Muscle of back (tissue), 11 donors: ENCODE data around the gene SPEM2. TPM values are rescaled to one million over a fixed set of nuclear protein-coding genes. Genes with fewer than 3 reads are reported as not detected.

Source experiments
- DNase-seq, 3 donors: peaks; one replicate each; pipeline versions ENCODE4 v3.0.0 to v3.0.0-alpha.2; 2013
- polyA plus RNA-seq, 10 donors: library from polyadenylated mRNA; unstranded; fragments of 120-200 nt; gene quantifications; one replicate each; pipeline ENCODE4 v1.2.1, GENCODE V29; 2013; ENCODE audit not compliant: insufficient read length in 10 of 10

Gene SPEM2
- polyA plus RNA-seq, 10 donors = not detected

DNA sequence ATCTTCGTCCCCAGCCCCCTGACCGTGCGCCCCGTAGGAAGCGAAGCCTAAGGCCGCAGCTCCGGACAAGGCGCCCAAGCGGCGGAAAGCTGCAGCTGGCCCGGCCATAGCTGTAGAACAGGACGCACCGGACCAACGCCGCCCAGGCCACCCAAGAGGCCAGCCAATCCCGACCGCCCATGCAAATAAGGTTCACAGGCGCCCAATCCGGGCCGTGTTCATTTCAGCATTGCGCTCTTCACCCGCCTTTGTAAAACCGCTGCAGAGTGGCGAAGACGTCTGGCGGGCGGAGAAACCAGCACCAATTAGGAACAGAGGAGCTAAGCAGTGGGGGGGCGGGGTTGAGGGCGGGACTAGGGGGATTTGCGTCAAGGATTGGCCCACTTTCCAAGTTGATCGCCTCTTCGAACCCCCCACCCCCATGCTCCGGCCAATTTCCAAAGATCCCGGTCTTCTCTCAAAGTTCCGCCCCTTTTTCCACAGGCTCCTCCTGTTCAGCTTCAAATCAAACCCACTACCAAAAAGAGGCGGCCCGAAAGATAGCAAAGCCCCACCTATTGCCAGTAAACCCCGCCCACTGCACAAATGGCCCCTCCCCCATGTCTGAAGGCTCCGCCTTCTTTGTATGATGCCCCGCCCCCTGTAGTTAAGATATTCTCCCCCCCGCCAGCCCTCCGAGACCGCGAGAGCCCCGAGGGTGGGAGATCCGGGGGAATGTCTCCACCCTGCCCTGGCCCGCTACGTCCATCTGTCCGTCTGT is 21.3 kb upstream of the SPEM2 start, which contains the start of gene TMEM256:
TSS of gene TMEM256 (minus strand) at position 121 of the 760 bp plus-strand sequence. CDS start at position 108, 13 bp downstream.
- peak; percentile 99 to 100 (median 99) for DNase-seq

GRCh38 chr17:7404737-7405349 is 20.6 kb upstream of the SPEM2 start:
- DNase-seq = peak in 1 of 3 donors; percentile 65

DNA sequence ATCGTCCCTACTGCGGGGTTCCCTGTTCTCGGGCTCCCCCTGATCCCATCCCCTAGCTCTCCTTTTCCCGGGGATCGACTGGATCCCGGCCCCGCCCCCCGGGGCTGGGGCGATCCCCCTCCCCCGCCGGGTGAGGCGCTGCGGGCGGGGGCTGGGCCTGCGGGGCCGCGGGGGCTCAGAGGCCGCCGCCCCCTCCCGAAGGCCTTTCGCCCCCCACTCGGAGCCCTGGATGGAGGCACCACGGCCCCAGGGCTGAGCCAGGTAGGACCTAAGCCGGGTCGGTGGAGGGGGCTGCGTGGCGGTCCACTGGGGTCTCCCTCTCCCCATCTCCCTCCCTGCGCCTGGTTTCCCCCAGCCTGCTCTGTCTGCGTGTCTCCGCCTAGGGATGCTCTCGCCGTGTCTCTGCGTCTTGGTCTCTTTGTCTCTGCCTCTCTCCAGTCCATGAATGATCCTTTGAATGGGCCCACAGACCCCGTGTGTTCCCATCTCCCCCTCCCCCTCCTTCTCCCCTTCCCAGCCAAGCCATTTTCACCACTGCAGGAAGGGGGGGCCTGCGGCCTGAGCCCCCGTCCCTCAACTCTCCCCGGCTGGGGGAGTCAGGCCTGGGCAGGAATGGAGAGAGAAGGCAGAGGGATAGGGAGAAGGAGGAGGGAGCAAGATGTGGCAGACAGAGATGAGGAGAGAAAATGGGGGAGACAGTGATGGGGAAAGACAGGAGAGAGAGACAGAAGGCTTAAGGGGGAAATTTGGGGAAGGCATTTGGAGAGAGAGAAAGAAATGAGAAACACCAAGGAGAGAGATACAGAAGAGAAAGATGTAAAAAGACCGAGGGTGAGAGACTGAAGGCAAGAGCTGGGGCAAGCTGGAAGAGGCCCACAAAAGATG is 19.8 kb upstream of the SPEM2 start:
- peak in 2 of 3 donors; percentile 46 to 84 for DNase-seq

- peak in 1 of 3 donors; percentile 33 for DNase-seq
These were observed 19.1 kb upstream of the SPEM2 start for GRCh38 chr17:7406235-7406825.

- no peak for DNase-seq
These were observed 18.3 kb upstream of the SPEM2 start for GRCh38 chr17:7407082-7407481.

GRCh38 chr17:7407485-7408251 is 17.7 kb upstream of the SPEM2 start, which contains the start of gene NLGN2:
NLGN2 (plus strand) TSS chr17:7407845; CDS start chr17:7408256, 411 bp downstream.
- DNase-seq = no peak

DNA sequence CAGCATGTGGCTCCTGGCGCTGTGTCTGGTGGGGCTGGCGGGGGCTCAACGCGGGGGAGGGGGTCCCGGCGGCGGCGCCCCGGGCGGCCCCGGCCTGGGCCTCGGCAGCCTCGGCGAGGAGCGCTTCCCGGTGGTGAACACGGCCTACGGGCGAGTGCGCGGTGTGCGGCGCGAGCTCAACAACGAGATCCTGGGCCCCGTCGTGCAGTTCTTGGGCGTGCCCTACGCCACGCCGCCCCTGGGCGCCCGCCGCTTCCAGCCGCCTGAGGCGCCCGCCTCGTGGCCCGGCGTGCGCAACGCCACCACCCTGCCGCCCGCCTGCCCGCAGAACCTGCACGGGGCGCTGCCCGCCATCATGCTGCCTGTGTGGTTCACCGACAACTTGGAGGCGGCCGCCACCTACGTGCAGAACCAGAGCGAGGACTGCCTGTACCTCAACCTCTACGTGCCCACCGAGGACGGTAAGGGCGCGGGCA is 17.1 kb upstream of the SPEM2 start:
- DNase-seq = no peak

- DNase-seq = no peak
These were observed 16.6 kb upstream of the SPEM2 start for GRCh38 chr17:7408863-7409262.

GRCh38 chr17:7409716-7410115 is 15.7 kb upstream of the SPEM2 start:
- DNase-seq = no peak

- no peak for DNase-seq
These were observed 14.6 kb upstream of the SPEM2 start for GRCh38 chr17:7410634-7411426.

GRCh38 chr17:7411427-7411750 is 14.0 kb upstream of the SPEM2 start:
- DNase-seq = no peak

DNA sequence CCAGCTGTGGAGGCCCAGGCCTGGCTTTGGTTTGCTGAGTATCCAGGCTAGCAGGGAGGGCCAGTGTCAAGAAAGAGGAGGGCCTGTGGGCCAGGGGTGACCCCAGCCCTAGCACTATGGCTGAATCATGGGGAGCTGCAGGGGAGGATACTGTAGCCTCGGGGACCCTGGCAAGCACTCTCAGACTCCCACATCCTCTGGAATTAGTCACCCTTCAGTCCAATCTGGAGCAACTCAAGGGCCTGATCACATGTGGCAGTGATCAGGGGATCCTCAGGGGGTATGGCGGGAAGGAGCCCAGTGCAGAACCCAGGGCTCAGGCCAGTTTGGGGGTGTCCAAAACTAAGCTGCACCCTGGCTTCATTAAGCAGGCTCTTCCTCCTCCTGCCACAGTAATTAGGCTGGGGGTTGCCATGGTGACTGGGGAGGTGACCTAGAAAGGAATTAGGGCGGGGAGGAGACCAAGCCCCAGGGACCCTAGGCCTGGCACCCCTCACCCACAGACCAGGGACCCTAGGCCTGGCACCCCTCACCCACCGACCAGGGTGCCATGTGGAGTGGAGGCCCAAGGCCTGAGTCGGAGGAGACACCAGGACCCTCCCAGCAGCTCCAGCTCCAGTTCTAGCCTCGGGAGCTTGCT is 11.9 kb upstream of the SPEM2 start:
- DNase-seq = no peak

DNA sequence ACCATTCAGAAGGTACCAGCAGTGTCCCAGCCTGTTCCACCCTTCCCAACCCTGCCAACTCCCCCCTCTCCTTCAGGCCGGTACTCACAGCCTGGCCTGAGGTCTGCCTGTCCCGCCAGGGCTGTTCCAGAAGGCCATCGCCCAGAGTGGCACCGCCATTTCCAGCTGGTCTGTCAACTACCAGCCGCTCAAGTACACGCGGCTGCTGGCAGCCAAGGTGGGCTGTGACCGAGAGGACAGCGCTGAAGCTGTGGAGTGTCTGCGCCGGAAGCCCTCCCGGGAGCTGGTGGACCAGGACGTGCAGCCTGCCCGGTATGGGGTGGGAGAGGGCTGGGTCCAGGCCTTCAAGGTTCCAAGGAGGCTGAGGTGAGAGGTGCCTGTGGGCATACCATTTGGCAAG is 10.6 kb upstream of the SPEM2 start:
- no peak for DNase-seq

DNA sequence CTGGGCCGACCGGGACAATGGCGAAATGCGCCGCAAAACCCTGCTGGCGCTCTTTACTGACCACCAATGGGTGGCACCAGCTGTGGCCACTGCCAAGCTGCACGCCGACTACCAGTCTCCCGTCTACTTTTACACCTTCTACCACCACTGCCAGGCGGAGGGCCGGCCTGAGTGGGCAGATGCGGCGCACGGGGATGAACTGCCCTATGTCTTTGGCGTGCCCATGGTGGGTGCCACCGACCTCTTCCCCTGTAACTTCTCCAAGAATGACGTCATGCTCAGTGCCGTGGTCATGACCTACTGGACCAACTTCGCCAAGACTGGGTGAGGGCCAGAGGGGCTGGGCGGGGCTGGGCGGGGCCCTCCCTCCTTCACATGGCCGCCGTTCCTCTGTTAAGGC is 9.6 kb upstream of the SPEM2 start:
- no peak for DNase-seq

- no peak for DNase-seq
These were observed 9.1 kb upstream of the SPEM2 start for GRCh38 chr17:7416323-7416722.

DNA sequence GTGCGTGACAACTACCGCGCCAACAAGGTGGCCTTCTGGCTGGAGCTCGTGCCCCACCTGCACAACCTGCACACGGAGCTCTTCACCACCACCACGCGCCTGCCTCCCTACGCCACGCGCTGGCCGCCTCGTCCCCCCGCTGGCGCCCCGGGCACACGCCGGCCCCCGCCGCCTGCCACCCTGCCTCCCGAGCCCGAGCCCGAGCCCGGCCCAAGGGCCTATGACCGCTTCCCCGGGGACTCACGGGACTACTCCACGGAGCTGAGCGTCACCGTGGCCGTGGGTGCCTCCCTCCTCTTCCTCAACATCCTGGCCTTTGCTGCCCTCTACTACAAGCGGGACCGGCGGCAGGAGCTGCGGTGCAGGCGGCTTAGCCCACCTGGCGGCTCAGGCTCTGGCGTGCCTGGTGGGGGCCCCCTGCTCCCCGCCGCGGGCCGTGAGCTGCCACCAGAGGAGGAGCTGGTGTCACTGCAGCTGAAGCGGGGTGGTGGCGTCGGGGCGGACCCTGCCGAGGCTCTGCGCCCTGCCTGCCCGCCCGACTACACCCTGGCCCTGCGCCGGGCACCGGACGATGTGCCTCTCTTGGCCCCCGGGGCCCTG is 8.3 kb upstream of the SPEM2 start:
- DNase-seq = no peak

GRCh38 chr17:7418472-7419152 is 6.8 kb upstream of the SPEM2 start:
- DNase-seq = no peak

- DNase-seq = no peak
These were observed 5.4 kb upstream of the SPEM2 start, which contains the start of gene SPEM1 for GRCh38 chr17:7419819-7420610. SPEM1 (plus strand) TSS chr17:7420324; CDS start chr17:7420385, 61 bp downstream.
